ENCODE measurements around the gene EPB41L1.

EPB41L1 gene

GRCh38 chr20:36159833-36160232, 5.3 kb downstream of the EPB41L1 start:
- Mint-ChIP-seq H3K9me3 (no peaks in the 10 kb centered on the region), H3K4me1 (no peaks in the 10 kb centered on the region), H3K36me3 (no peaks in the 10 kb centered on the region), H3K27me3 (peaks cover 6% of the 10 kb centered on the region), H3K4me3 (no peak overlapping the region), H3K27ac (no peak overlapping the region)

GRCh38 chr20:36162272-36162966, 7.9 kb downstream of the EPB41L1 start:
- no peak overlapping the region for H3K4me3 Mint-ChIP-seq
- no peaks in the 10 kb centered on the region for H3K9me3 Mint-ChIP-seq
- no peaks in the 10 kb centered on the region for H3K27me3 Mint-ChIP-seq
- no peaks in the 10 kb centered on the region for H3K36me3 Mint-ChIP-seq
- no peaks in the 10 kb centered on the region for H3K4me1 Mint-ChIP-seq
- H3K27ac Mint-ChIP-seq: no peak overlapping the region

- Mint-ChIP-seq H3K9me3 (no peaks in the 10 kb centered on the region), H3K4me3 (no peak overlapping the region), H3K27ac (no peak overlapping the region), H3K4me1 (no peaks in the 10 kb centered on the region), H3K36me3 (no peaks in the 10 kb centered on the region), H3K27me3 (no peaks in the 10 kb centered on the region)
Observed at GRCh38 chr20:36167902-36168503, 13.5 kb downstream of the EPB41L1 start.

- no peaks in the 10 kb centered on the region for H3K9me3 Mint-ChIP-seq
- no peak overlapping the region for H3K4me3 Mint-ChIP-seq
- H3K36me3 Mint-ChIP-seq: no peaks in the 10 kb centered on the region
- H3K27me3 Mint-ChIP-seq: no peaks in the 10 kb centered on the region
- H3K4me1 Mint-ChIP-seq: peaks cover 7% of the 10 kb centered on the region
- no peak overlapping the region for H3K27ac Mint-ChIP-seq
Observed at GRCh38 chr20:36170542-36171215, 16.1 kb downstream of the EPB41L1 start.

GRCh38 chr20:36173451-36173933, 19.0 kb downstream of the EPB41L1 start:
- Mint-ChIP-seq H3K9me3 (no peaks in the 10 kb centered on the region), H3K27ac (no peak overlapping the region), H3K36me3 (no peaks in the 10 kb centered on the region), H3K4me3 (no peak overlapping the region), H3K4me1 (peaks cover 7% of the 10 kb centered on the region), H3K27me3 (peaks cover 2% of the 10 kb centered on the region)

GRCh38 chr20:36175016-36175415, 20.5 kb downstream of the EPB41L1 start:
- peaks cover 2% of the 10 kb centered on the region for H3K27me3 Mint-ChIP-seq
- H3K27ac Mint-ChIP-seq: no peak overlapping the region
- peaks cover 7% of the 10 kb centered on the region for H3K4me1 Mint-ChIP-seq
- no peaks in the 10 kb centered on the region for H3K36me3 Mint-ChIP-seq
- no peak overlapping the region for H3K4me3 Mint-ChIP-seq
- no peaks in the 10 kb centered on the region for H3K9me3 Mint-ChIP-seq

- H3K9me3 Mint-ChIP-seq: no peaks in the 10 kb centered on the region
- no peak overlapping the region for H3K4me3 Mint-ChIP-seq
- H3K4me1 Mint-ChIP-seq: peaks cover 7% of the 10 kb centered on the region
- H3K36me3 Mint-ChIP-seq: no peaks in the 10 kb centered on the region
- H3K27me3 Mint-ChIP-seq: peaks cover 2% of the 10 kb centered on the region
- no peak overlapping the region for H3K27ac Mint-ChIP-seq
Observed at GRCh38 chr20:36175475-36175995, 21.0 kb downstream of the EPB41L1 start.

GRCh38 chr20:36177716-36178115, 23.2 kb downstream of the EPB41L1 start:
- peaks cover 2% of the 10 kb centered on the region for H3K27me3 Mint-ChIP-seq
- no peaks in the 10 kb centered on the region for H3K36me3 Mint-ChIP-seq
- H3K9me3 Mint-ChIP-seq: no peaks in the 10 kb centered on the region
- no peak overlapping the region for H3K27ac Mint-ChIP-seq
- H3K4me3 Mint-ChIP-seq: no peak overlapping the region
- peaks cover 7% of the 10 kb centered on the region for H3K4me1 Mint-ChIP-seq

GRCh38 chr20:36179170-36179945, 24.8 kb downstream of the EPB41L1 start:
- Mint-ChIP-seq H3K4me1 (no peaks in the 10 kb centered on the region), H3K27ac (no peak overlapping the region), H3K36me3 (no peaks in the 10 kb centered on the region)

GRCh38 chr20:36180323-36180722, 25.8 kb downstream of the EPB41L1 start:
- Mint-ChIP-seq H3K9me3 (no peaks in the 10 kb centered on the region), H3K36me3 (no peaks in the 10 kb centered on the region), H3K4me1 (no peaks in the 10 kb centered on the region), H3K27ac (no peak overlapping the region), H3K27me3 (peaks cover 2% of the 10 kb centered on the region), H3K4me3 (no peak overlapping the region)

More at GRCh38 chr20:36179170-36179945, 24.8 kb downstream of the EPB41L1 start:
- Mint-ChIP-seq H3K27me3 (peaks cover 2% of the 10 kb centered on the region), H3K4me3 (no peak overlapping the region), H3K9me3 (no peaks in the 10 kb centered on the region)

GRCh38 chr20:36181934-36182603, 27.5 kb downstream of the EPB41L1 start:
- no peaks in the 10 kb centered on the region for H3K9me3 Mint-ChIP-seq
- no peak overlapping the region for H3K27ac Mint-ChIP-seq
- no peaks in the 10 kb centered on the region for H3K36me3 Mint-ChIP-seq
- H3K4me3 Mint-ChIP-seq: no peak overlapping the region
- no peaks in the 10 kb centered on the region for H3K4me1 Mint-ChIP-seq
- H3K27me3 Mint-ChIP-seq: peaks cover 2% of the 10 kb centered on the region

- Mint-ChIP-seq H3K27ac (no peak overlapping the region), H3K36me3 (no peaks in the 10 kb centered on the region), H3K9me3 (no peaks in the 10 kb centered on the region), H3K4me3 (no peak overlapping the region), H3K4me1 (no peaks in the 10 kb centered on the region), H3K27me3 (no peaks in the 10 kb centered on the region)
Observed at GRCh38 chr20:36182604-36183154, 28.1 kb downstream of the EPB41L1 start.

GRCh38 chr20:36183155-36183944, 28.8 kb downstream of the EPB41L1 start:
- Mint-ChIP-seq H3K27me3 (no peaks in the 10 kb centered on the region), H3K4me3 (no peak overlapping the region), H3K4me1 (no peaks in the 10 kb centered on the region), H3K27ac (no peak overlapping the region), H3K36me3 (no peaks in the 10 kb centered on the region), H3K9me3 (no peaks in the 10 kb centered on the region)

All from activated naive CD4-positive, alpha-beta T cell treated with anti-CD3 and anti-CD28 coated beads, Interleukin-2, amount 50 U/mL, for 24 hours (primary cell).